H1 (cell line): ENCODE measurements around the gene SCNN1B.

Experiments used
- BRCA1 ChIP-seq: IDR thresholded peaks from 2 replicates; pipeline ENCODE4 v1.6.1; 2012; ENCODE audit warnings: low read depth, low read length, improper control_type of control experiment
- EGR1 ChIP-seq: IDR thresholded peaks from 2 replicates; pipeline ENCODE4 v1.6.1; 2011; ENCODE audit warnings: low read depth, low read length, borderline replicate concordance
- EP300 ChIP-seq, 2 experiments: IDR thresholded peaks; 1 replicate in 1 of 2; 2 replicates in 1 of 2; pipeline ENCODE4 v1.6.1; 2011 to 2012; ENCODE audit warnings: low read depth in 2 of 2, low read length in 2 of 2, mild to moderate bottlenecking in 2 of 2, borderline replicate concordance in 1 of 2, inconsistent platforms in 1 of 2, moderate library complexity in 1 of 2
- EZH2 ChIP-seq: fragments of 200-600 bp; sonication (generic); IDR thresholded peaks from 2 replicates; pipeline ENCODE4 v1.7.1; 2012; ENCODE audit warnings: low read depth, mild to moderate bottlenecking, moderate library complexity, low read length, inconsistent platforms; ENCODE audit not compliant: severe bottlenecking
- GTF2F1 ChIP-seq: IDR thresholded peaks from 2 replicates; pipeline ENCODE4 v1.6.1; 2012; ENCODE audit warnings: low read depth, low read length, improper control_type of control experiment, borderline replicate concordance
- KDM1A ChIP-seq: fragments of 200-600, 300-600 bp; sonication (generic); IDR thresholded peaks from 2 replicates; pipeline ENCODE4 v1.7.1; 2016; ENCODE audit warnings: mild to moderate bottlenecking, low read length, borderline replicate concordance
- NRF1 ChIP-seq: IDR thresholded peaks from 2 replicates; pipeline ENCODE4 v1.6.1; 2011; ENCODE audit warnings: mild to moderate bottlenecking, low read depth, low read length, improper control_type of control experiment
- PHF8 ChIP-seq: fragments of 200-600 bp; sonication (generic); conservative IDR thresholded peaks from 2 replicates; pipeline ENCODE4 v1.7.1; 2012; ENCODE audit warnings: low read depth, mild to moderate bottlenecking, inconsistent platforms, low read length, moderate library complexity
- POLR2A ChIP-seq, 2 experiments: IDR thresholded peaks; 1 replicate in 1 of 2; 2 replicates in 1 of 2; pipeline ENCODE4 v1.6.1; 2011; ENCODE audit warnings: low read depth in 2 of 2, low read length in 2 of 2, mild to moderate bottlenecking in 2 of 2; ENCODE audit errors: control extremely low read depth in 1 of 2
- SRF ChIP-seq: IDR thresholded peaks from 2 replicates; pipeline ENCODE4 v1.6.1; 2011; ENCODE audit warnings: mild to moderate bottlenecking, low read depth, low read length, moderate library complexity
- SUZ12 ChIP-seq: fragments of 200-600 bp; sonication (generic); IDR thresholded peaks from 2 replicates; pipeline ENCODE4 v1.6.1; 2012; ENCODE audit warnings: mild to moderate bottlenecking, inconsistent platforms, low read length, moderate library complexity, mixed read lengths
- YY1 ChIP-seq: IDR thresholded peaks from 2 replicates; pipeline ENCODE4 v1.6.1; 2011; ENCODE audit warnings: low read depth, mild to moderate bottlenecking, low read length
- TF ChIP-seq, protein P1 (sequence below), 3 experiments: IDR thresholded peaks; 1 replicate in 2 of 3; 2 replicates in 1 of 3; pipeline versions ENCODE4 v1.5.1 to v1.6.1; 2011; ENCODE audit warnings: low read length in 3 of 3, mild to moderate bottlenecking in 3 of 3, inconsistent platforms in 2 of 3, low read depth in 1 of 3, moderate library complexity in 1 of 3; ENCODE audit not compliant: insufficient read depth in 1 of 3; ENCODE audit errors: control extremely low read depth in 1 of 3

DNA sequence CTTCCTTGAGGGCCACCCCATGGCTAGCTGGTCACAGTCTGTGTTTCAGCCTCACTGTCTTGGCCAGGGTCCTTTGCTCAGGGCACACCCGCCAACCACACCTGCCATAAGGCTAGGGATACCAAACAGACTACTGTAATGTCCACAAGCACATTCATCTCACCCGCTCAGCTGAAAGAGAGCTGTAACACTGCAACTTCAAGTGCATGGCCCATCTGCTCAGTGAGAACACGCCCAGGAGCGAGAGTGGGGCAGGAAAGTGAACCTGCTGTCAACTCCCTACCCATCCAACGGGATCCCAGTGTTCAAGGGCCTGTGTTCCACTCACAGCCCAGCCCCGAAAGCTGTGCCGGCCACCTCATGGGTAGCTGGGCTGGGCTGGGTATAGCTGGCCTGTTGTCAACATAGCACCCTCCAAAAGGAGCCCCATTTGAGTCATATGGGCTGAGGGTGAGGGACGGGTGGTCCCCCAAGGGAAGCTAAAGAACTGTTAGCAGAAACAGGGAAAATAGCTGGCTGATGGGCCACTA, 55.7 kb downstream of the SCNN1B start:
- TF ChIP-seq PHF8 (no peak), KDM1A (no peak), SUZ12 (no peak), YY1 (no peak), GTF2F1 (no peak), POLR2A (IDR thresholded peaks at IDR 0.05; ENCODE audit: control extremely low read depth in 1 of 2, low read depth in 2 of 2, low read length in 2 of 2) (no peak), EP300 (IDR thresholded peaks at IDR 0.05; ENCODE audit: borderline replicate concordance in 1 of 2, low read depth in 2 of 2, low read length in 2 of 2) (no peak), EZH2 (no peak), EGR1 (no peak), BRCA1 (no peak), NRF1 (no peak), SRF (no peak)
- TF ChIP-seq, protein P1, sequence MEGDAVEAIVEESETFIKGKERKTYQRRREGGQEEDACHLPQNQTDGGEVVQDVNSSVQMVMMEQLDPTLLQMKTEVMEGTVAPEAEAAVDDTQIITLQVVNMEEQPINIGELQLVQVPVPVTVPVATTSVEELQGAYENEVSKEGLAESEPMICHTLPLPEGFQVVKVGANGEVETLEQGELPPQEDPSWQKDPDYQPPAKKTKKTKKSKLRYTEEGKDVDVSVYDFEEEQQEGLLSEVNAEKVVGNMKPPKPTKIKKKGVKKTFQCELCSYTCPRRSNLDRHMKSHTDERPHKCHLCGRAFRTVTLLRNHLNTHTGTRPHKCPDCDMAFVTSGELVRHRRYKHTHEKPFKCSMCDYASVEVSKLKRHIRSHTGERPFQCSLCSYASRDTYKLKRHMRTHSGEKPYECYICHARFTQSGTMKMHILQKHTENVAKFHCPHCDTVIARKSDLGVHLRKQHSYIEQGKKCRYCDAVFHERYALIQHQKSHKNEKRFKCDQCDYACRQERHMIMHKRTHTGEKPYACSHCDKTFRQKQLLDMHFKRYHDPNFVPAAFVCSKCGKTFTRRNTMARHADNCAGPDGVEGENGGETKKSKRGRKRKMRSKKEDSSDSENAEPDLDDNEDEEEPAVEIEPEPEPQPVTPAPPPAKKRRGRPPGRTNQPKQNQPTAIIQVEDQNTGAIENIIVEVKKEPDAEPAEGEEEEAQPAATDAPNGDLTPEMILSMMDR (IDR thresholded peaks at IDR 0.05; ENCODE audit: control extremely low read depth in 1 of 3, insufficient read depth in 1 of 3, low read depth in 1 of 3, low read length in 3 of 3), result no peak
